Body of pancreas (tissue), 4 donors: ENCODE data around the gene TET2.

ENCODE experiments used
- CTCF ChIP-seq, 7 experiments: fragments of 450-650 bp in 4 of 7; fragments of 200-600 bp in 3 of 7; sonication (generic) in 3 of 7; IDR thresholded peaks; one replicate each; pipeline ENCODE4 v1.5.1; 2016 to 2019; ENCODE audit warnings: antibody characterized with exemption in 7 of 7
- POLR2A ChIP-seq, 3 donors: fragments of 450-650 bp; IDR thresholded peaks; one replicate each; pipeline ENCODE4 v1.6.1; 2016; ENCODE audit warnings: antibody characterized with exemption in 3 of 3, mild to moderate bottlenecking in 2 of 3

GRCh38 chr4:105130945-105131344 lies 15.7 kb upstream of the TET2 start:
- TF ChIP-seq CTCF (IDR thresholded peaks at IDR 0.05), result no peak
- no peak for TF ChIP-seq POLR2A (IDR thresholded peaks at IDR 0.05)
